IPS DF 4.7 (cell line): ENCODE data around the gene OR4K1.
"Not testable (repeated sequence)": the region's sequence is repeated elsewhere in the genome, so short reads cannot be mapped to it uniquely, and the experiment has no call there.

ENCODE experiments used
- DNase-seq: peaks from one replicate; pipeline ENCODE4 v3.0.0-alpha.2; 2013; ENCODE audit warnings: low spot score; ENCODE audit errors: extremely low read depth

OR4K1 gene

GRCh38 chr14:19930617-19931016 lies at the start of gene OR4K1:
Gene OR4K1 (plus strand): TSS chr14:19930917. CDS start chr14:19935667, 4,750 bp downstream.
- DNase-seq = no peak

- DNase-seq = no peak
These were observed 35.4 kb upstream of the OR4K1 start for GRCh38 chr14:19895282-19895681.

GRCh38 chr14:19900999-19901398 lies 29.7 kb upstream of the OR4K1 start:
- no peak for DNase-seq

GRCh38 chr14:19902409-19902808 lies 28.3 kb upstream of the OR4K1 start:
- DNase-seq = no peak

GRCh38 chr14:19906665-19907064 lies 24.1 kb upstream of the OR4K1 start:
- no peak for DNase-seq

GRCh38 chr14:19911114-19911513 lies 19.6 kb upstream of the OR4K1 start:
- no peak for DNase-seq

GRCh38 chr14:19917243-19917642 lies 13.5 kb upstream of the OR4K1 start:
- DNase-seq = no peak

- no peak for DNase-seq
These were observed 12.7 kb upstream of the OR4K1 start for GRCh38 chr14:19917955-19918518.

GRCh38 chr14:19918553-19919264 lies 12.0 kb upstream of the OR4K1 start:
- DNase-seq = no peak

- no peak for DNase-seq
These were observed 10.6 kb upstream of the OR4K1 start, which contains the start of gene OR4K5 for GRCh38 chr14:19920021-19920657. Gene OR4K5 (plus strand): TSS chr14:19920607. CDS start chr14:19920607, 0 bp downstream.

GRCh38 chr14:19941668-19942067 lies 11.0 kb downstream of the OR4K1 start:
- no peak for DNase-seq

- no peak for DNase-seq
These were observed 16.8 kb downstream of the OR4K1 start for GRCh38 chr14:19947413-19948090.

- no peak for DNase-seq
These were observed 18.5 kb downstream of the OR4K1 start for GRCh38 chr14:19949218-19949617.

- DNase-seq = not testable (repeated sequence)
These were observed 39.0 kb downstream of the OR4K1 start for GRCh38 chr14:19969735-19970134.

- no peak for DNase-seq
These were observed 44.1 kb downstream of the OR4K1 start for GRCh38 chr14:19974844-19975243.

- no peak for DNase-seq
These were observed 44.6 kb downstream of the OR4K1 start, which contains the start of gene OR4K15 for GRCh38 chr14:19975291-19975690. Gene OR4K15 (plus strand): TSS chr14:19975591. CDS start chr14:19975591, 0 bp downstream.
